Measurements from ENCODE around the gene SIK3. TPM values are rescaled to one million over a fixed set of nuclear protein-coding genes. Genes with fewer than 3 reads are reported as not detected.

The SIK3 gene
- total RNA-seq, 2 experiments from 2014 or later, result 81.4 to 86.1 TPM

- peaks cover 6% of the 10 kb centered on the region for H3K27me3 Mint-ChIP-seq
- Histone ChIP-seq H3K27me3 (ENCODE audit: control insufficient read depth in 1 of 2, insufficient read depth in 2 of 2, low read length in 2 of 2) (no peaks in the 10 kb centered on the region), H3K27ac (ENCODE audit: low read depth in 1 of 2, low read length in 2 of 2) (no peak overlapping the region), H3K9me3 (ENCODE audit: control insufficient read depth in 1 of 2, insufficient read depth in 1 of 2, low read length in 2 of 2) (no peaks in the 10 kb centered on the region), H3K36me3 (ENCODE audit: insufficient read depth, low read length) (no peaks in the 10 kb centered on the region), H3K4me3 (ENCODE audit: low read length) (no peak overlapping the region), H3K4me1 (ENCODE audit: insufficient read depth, low read length) (no peaks in the 10 kb centered on the region)
- intact Hi-C loops (cut with DNase I, micrococcal nuclease), result no loop called here
- POLR2A ChIA-PET, result interaction anchor here (0.6 to 0.7 kb wide), 2 partner anchors 21 to 42 kb away, joined by 4 to 6 read pairs; no protein-coding TSS in a partner anchor
- no peaks in the 10 kb centered on the region for H3K4me1 Mint-ChIP-seq (ENCODE audit: low read depth)
- DNase-seq (no peak), ATAC-seq (ENCODE audit: poor library complexity) (no peak)
- H3K27ac Mint-ChIP-seq, result no peak overlapping the region
- no peaks in the 10 kb centered on the region for H3K36me3 Mint-ChIP-seq (ENCODE audit: low read depth)
- CTCF ChIA-PET, result no interaction called here
- no peak overlapping the region for H3K4me3 Mint-ChIP-seq
- no peak for TF ChIP-seq CTCF (IDR thresholded peaks at IDR 0.05)
- H3K9me3 Mint-ChIP-seq, result no peaks in the 10 kb centered on the region
Observed at GRCh38 chr11:116811194-116811593, 287.0 kb downstream of the SIK3 start.

DNA sequence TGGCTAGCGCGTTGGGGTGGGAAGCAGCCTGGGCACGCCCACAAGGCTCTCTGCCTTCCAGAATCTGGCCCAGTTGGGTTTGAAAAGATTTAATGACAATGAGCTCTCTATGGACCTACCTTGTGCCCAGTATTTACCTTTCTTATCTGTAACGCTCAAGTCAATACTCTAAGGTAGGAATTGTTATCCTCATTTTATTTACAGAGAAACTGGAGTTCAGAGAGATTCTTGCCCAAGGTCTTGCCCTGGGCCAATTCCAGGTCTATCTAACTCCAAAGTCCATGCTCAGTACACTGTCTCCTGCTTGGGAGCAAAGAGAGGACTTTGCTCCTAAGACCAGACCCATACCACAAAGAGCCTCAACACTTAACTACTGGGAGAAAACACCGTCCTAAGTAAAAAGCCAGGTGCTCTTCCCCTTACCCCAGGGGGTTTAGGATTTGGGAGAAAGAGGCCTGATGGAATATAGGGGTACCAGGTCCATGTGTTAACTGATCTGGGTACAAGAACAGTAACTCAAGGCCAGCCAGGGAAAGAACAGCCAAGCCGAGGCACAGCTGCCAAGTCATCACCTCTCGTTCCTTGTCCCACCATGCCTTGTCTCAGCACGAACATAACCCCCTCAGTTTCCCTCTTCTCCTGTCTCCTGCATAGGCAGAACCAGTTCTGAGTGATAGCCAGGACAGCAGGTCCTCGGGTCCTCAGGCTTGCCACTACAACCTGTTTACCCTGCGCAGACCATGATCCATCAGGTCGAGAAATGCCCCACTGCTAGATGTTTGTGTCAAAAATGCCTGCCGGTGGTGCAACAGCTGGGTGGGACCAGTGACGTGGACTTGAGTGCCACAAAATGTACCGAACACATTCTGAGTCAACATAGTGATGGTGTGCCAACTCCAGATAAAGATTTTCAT lies 289.7 kb downstream of the SIK3 start:
- Histone ChIP-seq H3K9me3 (ENCODE audit: control insufficient read depth in 1 of 2, insufficient read depth in 1 of 2, low read length in 2 of 2) (no peaks in the 10 kb centered on the region), H3K36me3 (ENCODE audit: insufficient read depth, low read length) (no peaks in the 10 kb centered on the region), H3K4me1 (ENCODE audit: insufficient read depth, low read length) (no peaks in the 10 kb centered on the region), H3K27me3 (ENCODE audit: control insufficient read depth in 1 of 2, insufficient read depth in 2 of 2, low read length in 2 of 2) (no peaks in the 10 kb centered on the region), H3K4me3 (ENCODE audit: low read length) (no peak overlapping the region), H3K27ac (ENCODE audit: low read depth in 1 of 2, low read length in 2 of 2) (no peak overlapping the region)
- no peaks in the 10 kb centered on the region for H3K9me3 Mint-ChIP-seq
- ChIA-PET POLR2A (no interaction called here), CTCF (no interaction called here)
- intact Hi-C loops (cut with DNase I, micrococcal nuclease), result no loop called here
- no peak overlapping the region for H3K4me3 Mint-ChIP-seq
- H3K4me1 Mint-ChIP-seq (ENCODE audit: low read depth), result no peaks in the 10 kb centered on the region
- no peak for DNase-seq
- no peak for TF ChIP-seq CTCF (IDR thresholded peaks at IDR 0.05)
- no peak for ATAC-seq (ENCODE audit: poor library complexity)
- H3K27ac Mint-ChIP-seq, result no peak overlapping the region
- no peaks in the 10 kb centered on the region for H3K36me3 Mint-ChIP-seq (ENCODE audit: low read depth)
- H3K27me3 Mint-ChIP-seq, result peaks cover 6% of the 10 kb centered on the region

DNA sequence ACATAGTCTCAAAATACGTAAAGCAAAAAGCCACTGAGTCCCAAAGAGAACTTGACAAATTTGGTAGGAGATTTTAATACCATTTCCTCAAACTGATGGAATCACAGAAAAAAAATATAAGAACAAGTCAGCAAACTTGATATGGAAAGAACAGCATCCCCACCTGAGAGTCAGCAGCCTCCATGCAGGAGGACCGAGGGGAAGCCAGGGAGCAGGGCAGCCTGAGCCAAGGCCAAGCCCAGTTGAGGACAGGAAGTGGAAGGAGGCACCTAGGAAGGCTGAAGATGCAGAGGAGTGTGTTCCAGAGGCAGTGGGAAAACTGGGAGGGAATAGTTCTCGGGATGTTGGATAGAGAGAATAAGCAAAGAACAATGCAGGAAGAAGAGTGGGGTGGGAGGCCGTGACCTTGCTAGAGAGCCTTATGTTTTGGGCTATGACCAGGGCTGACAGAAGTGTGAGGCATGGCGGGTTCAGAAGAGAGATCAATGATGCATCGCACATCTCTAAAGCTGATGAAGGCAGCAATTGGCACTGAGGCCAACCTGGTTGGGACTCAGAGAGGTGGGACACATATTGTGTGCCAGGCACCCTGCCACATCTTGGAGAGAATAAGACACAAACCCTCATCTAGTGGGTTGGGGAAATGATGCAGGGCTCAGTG lies 290.5 kb downstream of the SIK3 start:
- DNase-seq, result no peak
- no peak overlapping the region for H3K4me3 Mint-ChIP-seq
- Histone ChIP-seq H3K4me1 (ENCODE audit: insufficient read depth, low read length) (no peaks in the 10 kb centered on the region), H3K9me3 (ENCODE audit: control insufficient read depth in 1 of 2, insufficient read depth in 1 of 2, low read length in 2 of 2) (no peaks in the 10 kb centered on the region), H3K27ac (ENCODE audit: low read depth in 1 of 2, low read length in 2 of 2) (no peak overlapping the region), H3K36me3 (ENCODE audit: insufficient read depth, low read length) (no peaks in the 10 kb centered on the region), H3K4me3 (ENCODE audit: low read length) (no peak overlapping the region), H3K27me3 (ENCODE audit: control insufficient read depth in 1 of 2, insufficient read depth in 2 of 2, low read length in 2 of 2) (no peaks in the 10 kb centered on the region)
- POLR2A ChIA-PET, result no interaction called here
- CTCF ChIA-PET, result no interaction called here
- no peaks in the 10 kb centered on the region for H3K4me1 Mint-ChIP-seq (ENCODE audit: low read depth)
- no peak for TF ChIP-seq CTCF (IDR thresholded peaks at IDR 0.05)
- peaks cover 8% of the 10 kb centered on the region for H3K27me3 Mint-ChIP-seq
- intact Hi-C loops (cut with DNase I, micrococcal nuclease), result no loop called here
- H3K27ac Mint-ChIP-seq, result no peak overlapping the region
- no peak for ATAC-seq (ENCODE audit: poor library complexity)
- no peaks in the 10 kb centered on the region for H3K9me3 Mint-ChIP-seq
- H3K36me3 Mint-ChIP-seq (ENCODE audit: low read depth), result no peaks in the 10 kb centered on the region

Measured in CD4-positive, alpha-beta T cell (primary cell).